GM18526 (cell line): ENCODE measurements around the gene GCN1.

Experiments
- POLR2A ChIP-seq: IDR thresholded peaks from 3 replicates; pipeline ENCODE4 v1.6.1; 2011; ENCODE audit not compliant: insufficient read length; ENCODE audit errors: extremely low read depth

GCN1 gene

DNA sequence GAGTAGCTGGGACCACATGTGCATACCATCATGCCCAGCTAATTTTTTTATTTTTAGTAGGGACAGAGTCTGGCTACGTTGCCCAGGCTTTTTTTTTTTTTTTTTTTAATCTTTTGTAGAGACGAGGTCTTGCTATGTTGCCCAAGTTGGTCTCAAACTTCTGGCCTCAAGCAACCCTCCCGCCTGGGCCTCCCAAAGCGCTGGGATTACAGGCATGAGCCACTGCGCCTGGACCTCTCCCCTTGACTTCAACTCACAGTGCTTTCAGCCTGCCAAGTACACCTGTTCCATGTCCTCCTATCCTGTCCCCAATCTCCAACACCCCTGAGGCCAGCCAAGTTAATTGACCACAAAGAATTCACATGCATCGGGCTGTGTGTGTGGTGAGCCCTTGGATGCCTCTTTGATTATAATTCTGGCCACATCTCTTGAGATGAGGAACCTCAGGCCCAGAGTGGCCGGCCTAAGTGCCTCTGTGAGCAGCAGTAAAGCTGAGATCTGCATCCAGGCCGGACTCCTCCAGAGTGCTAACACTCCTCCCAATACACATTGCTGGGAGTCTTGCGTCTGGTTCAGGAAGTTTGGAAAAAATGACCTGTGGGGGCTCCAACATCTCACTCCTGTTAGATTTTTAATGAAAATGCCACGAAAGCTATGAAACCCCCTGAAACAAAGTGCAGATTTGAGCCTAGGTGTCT, 84.8 kb downstream of the GCN1 start:
- no peak for TF ChIP-seq POLR2A

- no peak for TF ChIP-seq POLR2A
Measured at GRCh38 chr12:120106151-120106550, 88.4 kb downstream of the GCN1 start.

DNA sequence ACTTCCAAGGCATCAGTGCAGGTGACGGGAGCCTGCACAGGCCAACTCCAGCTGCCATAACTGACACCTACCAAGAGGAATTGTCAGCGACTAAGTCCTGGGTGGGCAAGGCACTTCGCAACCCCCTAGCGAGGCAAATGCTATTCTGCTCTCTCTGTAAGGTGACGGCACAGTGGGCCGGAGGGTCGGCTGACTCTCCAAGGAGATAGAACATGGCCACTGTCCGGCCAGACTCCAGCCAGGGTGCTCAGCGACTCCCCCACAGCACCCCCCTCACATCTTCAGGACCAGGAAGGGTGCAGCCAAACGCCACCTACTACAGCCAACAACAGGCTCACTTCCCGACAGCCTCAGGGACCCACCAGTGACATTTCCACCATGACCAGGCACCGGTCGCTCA, 91.1 kb downstream of the GCN1 start:
- no peak for TF ChIP-seq POLR2A

DNA sequence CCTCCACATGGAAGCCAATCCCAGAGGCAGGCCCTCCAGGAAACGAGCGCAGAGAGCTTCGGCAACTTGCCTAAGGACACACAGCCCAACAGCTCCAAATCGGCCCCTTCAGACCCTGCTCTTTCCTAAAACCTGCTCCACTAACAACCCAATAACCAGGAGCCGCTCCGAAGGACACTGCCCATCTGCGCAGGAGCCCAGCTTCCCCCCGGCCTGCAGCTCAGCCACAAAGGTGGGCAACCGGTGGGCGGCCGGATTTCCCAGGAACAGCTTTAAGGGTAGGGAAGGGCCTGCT, 91.5 kb downstream of the GCN1 start:
- TF ChIP-seq POLR2A: no peak

- TF ChIP-seq POLR2A: no peak
Measured at GRCh38 chr12:120102189-120103043, 92.1 kb downstream of the GCN1 start.

- TF ChIP-seq POLR2A: no peak
Measured at GRCh38 chr12:120101617-120102016, 92.9 kb downstream of the GCN1 start.

DNA sequence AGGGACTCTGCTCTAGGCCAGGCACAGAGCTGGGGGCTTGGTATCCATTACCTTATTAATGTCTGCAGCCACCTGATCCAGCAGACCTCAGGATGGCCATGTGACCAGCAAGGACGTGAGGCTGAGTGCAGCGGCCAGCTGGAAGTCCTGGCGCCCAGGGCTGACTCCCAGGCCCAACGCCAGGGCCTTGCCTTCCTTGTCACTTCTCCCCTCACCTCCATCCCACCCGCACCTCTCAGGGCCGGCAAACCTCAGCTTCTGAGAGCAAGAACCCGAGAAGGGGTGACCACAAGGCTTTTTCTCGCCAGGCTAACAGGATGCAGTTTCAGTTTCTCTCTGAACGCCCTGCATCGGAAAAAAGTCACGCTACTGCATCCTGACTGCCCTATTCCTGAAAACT, 93.3 kb downstream of the GCN1 start:
- no peak for TF ChIP-seq POLR2A

- TF ChIP-seq POLR2A: no peak
Measured at GRCh38 chr12:120100630-120101029, 93.9 kb downstream of the GCN1 start.

DNA sequence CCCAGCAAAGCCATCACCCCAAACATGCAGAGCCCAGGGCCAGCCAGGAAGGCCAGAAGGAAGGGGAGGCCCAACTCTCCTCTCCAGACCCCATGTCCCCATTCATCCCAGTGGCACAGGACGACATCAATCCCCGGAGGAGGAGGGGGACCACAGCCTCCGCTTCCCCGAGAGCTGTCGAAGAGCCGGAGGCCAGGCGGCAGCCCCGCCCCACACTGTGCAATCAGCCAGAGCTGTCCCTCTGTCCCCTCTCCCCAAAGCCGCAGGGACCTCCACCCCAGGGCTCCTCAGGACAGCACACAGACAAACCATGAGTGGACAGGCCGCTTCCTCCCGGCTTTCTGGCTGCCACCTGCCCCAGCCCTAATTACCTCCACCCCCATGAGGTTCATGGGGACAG, 94.8 kb downstream of the GCN1 start:
- TF ChIP-seq POLR2A: no peak

DNA sequence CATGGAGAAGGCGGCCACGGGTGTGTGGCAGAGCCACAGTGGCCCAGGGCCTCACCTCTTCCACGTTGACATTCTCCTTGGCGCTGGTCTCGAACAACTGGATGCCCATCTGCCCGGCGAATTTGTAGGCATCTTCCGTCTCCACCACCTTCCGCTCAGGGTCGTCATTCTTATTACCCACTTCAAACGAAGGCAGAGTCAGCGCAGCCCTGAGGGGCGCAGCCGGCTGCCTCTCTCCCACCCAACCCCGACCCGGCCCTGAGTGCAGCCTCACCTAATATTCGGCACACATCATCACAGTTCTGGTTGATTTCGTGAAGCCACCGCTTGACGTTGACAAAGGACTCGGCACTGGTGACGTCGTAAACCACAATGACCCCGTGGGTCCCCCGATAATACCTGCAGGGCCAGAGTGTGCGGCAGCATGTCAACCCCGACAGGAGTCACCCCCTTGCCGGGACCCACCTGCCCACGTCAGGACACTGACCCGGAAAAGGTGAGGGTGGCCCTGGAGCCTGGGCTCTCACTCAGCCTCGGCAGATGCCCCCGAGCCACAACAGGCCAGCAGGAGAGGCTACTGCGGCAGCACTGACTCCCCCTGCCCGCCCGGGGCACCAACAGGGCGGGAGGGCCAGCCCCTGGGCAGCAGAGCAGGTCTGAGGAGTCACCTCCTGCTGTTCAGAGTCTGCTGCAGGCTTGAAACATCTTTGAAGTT, 95.6 kb downstream of the GCN1 start:
- TF ChIP-seq POLR2A: no peak

DNA sequence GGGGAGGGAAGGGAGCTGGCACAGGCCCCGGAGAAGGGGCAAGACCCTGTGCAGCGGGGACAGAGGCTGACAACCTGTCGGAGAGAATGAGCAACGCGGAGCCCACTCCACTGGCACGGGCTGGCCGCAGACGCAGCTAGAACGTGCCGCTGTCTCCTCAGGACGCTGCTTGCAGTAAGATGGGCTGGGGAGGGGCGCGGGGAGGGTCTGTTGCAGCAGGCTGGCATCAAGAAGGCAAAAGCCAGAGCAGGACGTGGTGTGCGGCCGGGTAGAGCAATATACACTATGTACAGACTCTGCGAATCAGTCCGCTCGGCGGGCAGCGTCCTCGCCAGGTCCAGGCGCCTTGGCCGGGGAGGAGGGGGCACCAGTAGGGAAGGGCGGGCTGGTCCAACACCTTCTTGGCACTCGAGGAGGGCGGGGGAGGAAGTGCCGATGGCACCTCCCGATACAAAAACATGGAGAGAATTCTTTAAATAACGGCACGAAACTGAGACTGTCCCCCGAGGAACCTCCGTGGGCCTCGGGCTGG, 97.8 kb downstream of the GCN1 start:
- no peak for TF ChIP-seq POLR2A

DNA sequence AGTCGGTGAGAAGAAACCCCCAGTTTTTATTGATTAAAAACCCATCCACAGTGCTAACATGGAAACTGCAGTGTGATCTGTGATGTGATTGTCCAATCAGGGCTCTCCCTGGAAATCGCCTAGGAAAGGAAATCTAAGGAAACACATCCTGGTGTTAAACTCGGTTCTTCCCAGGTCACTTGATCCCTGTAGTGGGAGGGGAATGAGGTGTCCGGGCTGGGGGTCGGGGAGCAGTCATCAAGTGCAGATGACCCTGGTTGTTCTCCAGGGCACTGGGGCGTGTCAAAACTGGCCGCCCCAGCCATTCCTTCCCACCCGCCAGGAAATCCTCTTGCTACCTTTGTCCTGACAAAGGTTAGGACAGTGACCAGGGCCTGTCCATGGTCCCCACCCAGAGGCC, 98.8 kb downstream of the GCN1 start:
- no peak for TF ChIP-seq POLR2A

DNA sequence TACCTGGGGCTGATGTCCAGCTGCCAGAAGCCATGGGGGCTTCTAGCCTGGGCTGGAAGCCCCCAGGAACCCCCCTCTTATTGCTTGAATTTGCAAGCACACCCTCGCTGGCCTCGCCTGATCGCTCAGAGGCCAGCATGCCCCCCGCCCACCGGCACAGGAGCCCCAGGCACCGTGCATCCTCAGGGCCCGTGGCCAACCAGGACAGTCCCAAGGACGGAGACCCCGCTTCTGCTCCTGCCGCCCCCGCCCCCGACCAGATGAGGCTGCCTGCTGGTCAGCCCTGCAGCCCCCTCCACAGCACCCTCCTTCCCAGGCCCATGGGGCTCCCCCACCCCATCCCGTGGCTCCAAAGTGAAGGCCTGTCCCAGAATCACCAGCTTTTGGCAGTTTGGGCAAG, 99.2 kb downstream of the GCN1 start:
- no peak for TF ChIP-seq POLR2A

- TF ChIP-seq POLR2A: no peak
Measured at GRCh38 chr12:120094485-120094884, 100.0 kb downstream of the GCN1 start.

DNA sequence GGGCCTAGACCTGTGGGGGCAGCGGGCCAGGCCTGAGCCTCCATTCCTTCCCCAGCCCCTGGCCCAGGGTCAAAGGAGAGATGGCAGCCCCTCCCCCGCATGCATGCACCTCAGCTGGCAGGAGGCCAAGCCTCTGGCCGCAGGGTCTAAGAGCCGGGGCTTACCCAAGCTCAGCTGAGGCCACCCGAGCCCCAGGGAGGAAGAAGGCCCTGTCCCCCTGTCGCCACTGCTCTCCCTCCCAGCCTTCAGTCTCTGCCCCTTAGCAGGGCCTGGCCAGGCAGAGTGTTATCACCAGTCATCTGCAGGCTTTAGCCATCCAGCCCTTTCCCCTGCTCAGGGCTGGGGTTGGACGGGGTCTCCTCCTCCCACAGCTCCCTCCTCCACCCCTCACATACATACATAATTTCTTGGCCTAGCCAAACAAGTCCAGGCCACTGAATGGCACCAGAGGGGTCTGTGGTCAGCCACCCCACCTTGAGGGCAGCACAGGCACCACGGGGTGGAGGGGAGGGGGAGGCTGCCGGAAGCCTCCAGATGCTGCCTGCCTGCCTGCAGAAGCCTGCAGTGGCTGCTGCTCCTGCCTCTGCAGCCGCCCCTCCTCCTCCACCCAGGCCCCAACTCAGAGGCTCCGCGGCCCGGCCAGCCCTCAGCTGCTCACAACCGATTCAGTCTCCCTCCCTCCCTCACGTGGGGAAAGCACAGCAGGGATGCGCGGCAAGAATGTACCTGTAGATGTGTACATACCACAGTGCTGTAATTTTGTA, 100.7 kb downstream of the GCN1 start:
- TF ChIP-seq POLR2A: no peak
